MCF 10A (cell line): ENCODE results near the gene PIGP. TPM values are rescaled to one million over a fixed set of nuclear protein-coding genes. Genes with fewer than 3 reads are reported as not detected.

Experiments
- BruUV-seq: library from RNA; stranded (reverse); fragments of 400-500 nt; replicated peaks from 2 replicates; lab custom pipeline; 2021; lab: Mats Ljungman, UMichigan
- CTCF ChIA-PET: fragments of 300-600 bp; sonication (Branson Sonifier 250); formaldehyde crosslinking; extraction: SDS; loops from one replicate; lab custom pipeline; 2021; ENCODE audit warnings: antibody characterized with exemption, inconsistent platforms; lab: Yijun Ruan, JAX
- POLR2A ChIA-PET: fragments of 300-600, 350-650 bp; sonication (Branson Sonifier 250); formaldehyde crosslinking; extraction: SDS; loops from one replicate; lab custom pipeline; 2020; ENCODE audit warnings: antibody characterized with exemption, inconsistent platforms; lab: Yijun Ruan, JAX
- DNase-seq: peaks from one replicate; pipeline ENCODE4 v3.0.0-alpha.2; 2018; ENCODE audit not compliant: unreplicated experiment
- H3K27ac Mint-ChIP-seq: one replicate; pipeline ENCODE4 v1.8.0; 2022; ENCODE audit warnings: mild to moderate bottlenecking, low read depth, mixed read lengths; ENCODE audit not compliant: unreplicated experiment
- H3K27me3 Mint-ChIP-seq: one replicate; pipeline ENCODE4 v1.8.0; 2022; ENCODE audit warnings: mixed read lengths; ENCODE audit not compliant: insufficient read depth, unreplicated experiment
- H3K36me3 Mint-ChIP-seq: one replicate; pipeline ENCODE4 v1.8.0; 2022; ENCODE audit warnings: mild to moderate bottlenecking, moderate library complexity, mixed read lengths; ENCODE audit not compliant: insufficient read depth, unreplicated experiment
- H3K4me1 Mint-ChIP-seq: one replicate; pipeline ENCODE4 v1.8.0; 2022; ENCODE audit warnings: mixed read lengths; ENCODE audit not compliant: insufficient read depth, unreplicated experiment
- H3K4me3 Mint-ChIP-seq: one replicate; pipeline ENCODE4 v1.8.0; 2022; ENCODE audit warnings: mild to moderate bottlenecking, moderate library complexity, mixed read lengths; ENCODE audit not compliant: unreplicated experiment
- H3K9me3 Mint-ChIP-seq: one replicate; pipeline ENCODE4 v1.8.0; 2022; ENCODE audit warnings: mixed read lengths; ENCODE audit not compliant: unreplicated experiment
- CTCF ChIP-seq: fragments of 200-600 bp; IDR thresholded peaks from one replicate; pipeline ENCODE4 v1.8.0; 2022; ENCODE audit warnings: antibody characterized with exemption, mild to moderate bottlenecking; ENCODE audit not compliant: unreplicated experiment
- intact Hi-C: fragments of 100-400 bp; cut with micrococcal nuclease; formaldehyde crosslinking; loops from 2 replicates; pipeline ENCODE4 v1.14.1; 2022
- total RNA-seq: library from RNA; stranded (reverse); gene quantifications from 2 replicates; pipeline ENCODE4 v1.2.3, GENCODE V29; 2022

The PIGP gene
- total RNA-seq, 1 experiment from 2014 or later, result 29.8 TPM

GRCh38 chr21:37065561-37066177 is 7.2 kb downstream of the PIGP start:
- H3K36me3 Mint-ChIP-seq, result peaks cover 35% of the 10 kb centered on the region
- TF ChIP-seq CTCF, result no peak
- no peak for DNase-seq
- no peaks in the 10 kb centered on the region for H3K27me3 Mint-ChIP-seq
- no peaks in the 10 kb centered on the region for H3K4me1 Mint-ChIP-seq
- no peak overlapping the region for H3K4me3 Mint-ChIP-seq
- POLR2A ChIA-PET, result interaction anchor here (0.6 to 1.0 kb wide), 2 partner anchors 13 to 124 kb away, joined by 3 read pairs; no protein-coding TSS in a partner anchor
- no peaks in the 10 kb centered on the region for H3K9me3 Mint-ChIP-seq
- CTCF ChIA-PET, result interaction anchor here (1.1 kb wide), 1 partner anchor 15 kb away, joined by 3 read pairs; no protein-coding TSS in a partner anchor
- BruUV-seq, result no TSS peak
- H3K27ac Mint-ChIP-seq, result no peak overlapping the region
- intact Hi-C loops, result no loop called here

GRCh38 chr21:37064841-37065240 is 8.0 kb downstream of the PIGP start:
- CTCF ChIA-PET, result no interaction called here
- Mint-ChIP-seq H3K4me3 (no peak overlapping the region), H3K27ac (peak overlapping the region; percentile 73), H3K27me3 (no peaks in the 10 kb centered on the region), H3K36me3 (peaks cover 35% of the 10 kb centered on the region), H3K9me3 (no peaks in the 10 kb centered on the region), H3K4me1 (peaks cover 6% of the 10 kb centered on the region)
- no peak for TF ChIP-seq CTCF
- POLR2A ChIA-PET, result interaction anchor here (0.6 kb wide), 1 partner anchor 21 kb away, joined by 4 read pairs; no protein-coding TSS in a partner anchor
- no TSS peak for BruUV-seq
- DNase-seq, result no peak
- intact Hi-C loops, result no loop called here

- peaks cover 6% of the 10 kb centered on the region for H3K4me1 Mint-ChIP-seq
- peaks cover 24% of the 10 kb centered on the region for H3K36me3 Mint-ChIP-seq
- no peak overlapping the region for H3K27ac Mint-ChIP-seq
- no peaks in the 10 kb centered on the region for H3K9me3 Mint-ChIP-seq
- no TSS peak for BruUV-seq
- ChIA-PET CTCF (no interaction called here), POLR2A (no interaction called here)
- no peak for TF ChIP-seq CTCF
- no peak overlapping the region for H3K4me3 Mint-ChIP-seq
- intact Hi-C loops, result no loop called here
- H3K27me3 Mint-ChIP-seq, result no peaks in the 10 kb centered on the region
- DNase-seq, result no peak
Observed at GRCh38 chr21:37063433-37063832, 9.4 kb downstream of the PIGP start.

- BruUV-seq, result no TSS peak
- H3K27ac Mint-ChIP-seq, result no peak overlapping the region
- ChIA-PET CTCF (no interaction called here), POLR2A (interaction anchor here (0.6 to 0.9 kb wide), 2 partner anchors 9 to 10 kb away, joined by 3 to 4 read pairs; no protein-coding TSS in a partner anchor)
- DNase-seq, result no peak
- no peaks in the 10 kb centered on the region for H3K27me3 Mint-ChIP-seq
- H3K36me3 Mint-ChIP-seq, result peaks cover 16% of the 10 kb centered on the region
- no peaks in the 10 kb centered on the region for H3K9me3 Mint-ChIP-seq
- peaks cover 6% of the 10 kb centered on the region for H3K4me1 Mint-ChIP-seq
- intact Hi-C loops, result no loop called here
- TF ChIP-seq CTCF, result no peak
- no peak overlapping the region for H3K4me3 Mint-ChIP-seq
Observed at GRCh38 chr21:37062593-37062935, 10.3 kb downstream of the PIGP start.
